HepG2 (cell line): ENCODE measurements around the gene ADSS1. TPM values are rescaled to one million over a fixed set of nuclear protein-coding genes. Genes with fewer than 3 reads are reported as not detected.

Experiments used
- FOXP1 ChIP-seq, 2 experiments: fragments of 450-650 bp in 1 of 2; IDR thresholded peaks; 2 replicates each; pipeline ENCODE4 v1.6.1; 2017 to 2018; ENCODE audit warnings: antibody characterized with exemption in 1 of 2
- GATAD1 ChIP-seq: IDR thresholded peaks from 2 replicates; pipeline ENCODE4 v1.6.1; 2016; ENCODE audit warnings: missing genetic modification reagents, missing compliant biosample characterization
- PLRG1 ChIP-seq: fragments of 450-650 bp; conservative IDR thresholded peaks from 2 replicates; pipeline ENCODE4 v1.6.1; 2016
- SETDB1 ChIP-seq: sonication (generic); formaldehyde crosslinking; IDR thresholded peaks from 2 replicates; pipeline ENCODE4 v1.5.1; 2020; ENCODE audit warnings: missing genetic modification reagents, mild to moderate bottlenecking, borderline replicate concordance
- ZFP82 ChIP-seq: sonication (generic); formaldehyde crosslinking; IDR thresholded peaks from 2 replicates; pipeline ENCODE4 v1.5.1; 2020; ENCODE audit warnings: mild to moderate bottlenecking, missing genetic modification reagents, borderline replicate concordance
- ZNF674 ChIP-seq: sonication (generic); formaldehyde crosslinking; IDR thresholded peaks from 2 replicates; pipeline ENCODE4 v1.5.0; 2020; ENCODE audit warnings: low read depth, mild to moderate bottlenecking, missing genetic modification reagents
- ZNF766 ChIP-seq: sonication (generic); formaldehyde crosslinking; IDR thresholded peaks from 2 replicates; pipeline ENCODE4 v1.5.0; 2020; ENCODE audit warnings: missing genetic modification reagents, borderline replicate concordance
- ZNF878 ChIP-seq: sonication (generic); formaldehyde crosslinking; IDR thresholded peaks from 2 replicates; pipeline ENCODE4 v1.8.1; 2023; ENCODE audit warnings: mild to moderate bottlenecking, missing genetic modification reagents, moderate library complexity
- polyA plus RNA-seq, 8 experiments: library from polyadenylated mRNA; depleted of rRNA in 3 of 8; stranded (reverse) in 7 of 8; unstranded in 1 of 8; fragments of >200 nt; fragmentation: Illumina TruSeq in 4 of 8; extraction: Trizol in 4 of 8; gene quantifications; 2 replicates each; pipeline versions ENCODE4 v1.2.1 to v1.2.3, GENCODE V29; 2011 to 2016; ENCODE audit warnings: low read depth in 4 of 8, missing spikeins in 1 of 8, mixed read lengths in 1 of 8; ENCODE audit not compliant: insufficient read depth in 1 of 8
- total RNA-seq, 5 experiments: library from RNA; depleted of rRNA; stranded (reverse); fragments of >200 nt; fragmentation: Illumina TruSeq; extraction: Trizol; gene quantifications; 2 replicates each; pipeline ENCODE4 v1.2.3, GENCODE V29; 2016; ENCODE audit warnings: low read depth in 1 of 5
- TF ChIP-seq, protein P1 (sequence below), 2 experiments: sonication (generic) in 1 of 2; formaldehyde crosslinking in 1 of 2; IDR thresholded peaks; 2 replicates each; pipeline versions ENCODE4 v1.4.0 to v1.6.1; 2016 to 2020; ENCODE audit warnings: borderline replicate concordance in 1 of 2, low read depth in 1 of 2, mild to moderate bottlenecking in 1 of 2, missing genetic modification reagents in 1 of 2
- TF ChIP-seq, protein P2 (sequence below), 2 experiments: sonication (generic) in 1 of 2; formaldehyde crosslinking in 1 of 2; IDR thresholded peaks; 2 replicates each; pipeline versions ENCODE4 v1.5.1 to v1.6.1; 2011 to 2020; ENCODE audit warnings: borderline replicate concordance in 1 of 2, low read depth in 1 of 2, low read length in 1 of 2, mild to moderate bottlenecking in 1 of 2, missing genetic modification reagents in 1 of 2, moderate library complexity in 1 of 2
- TF ChIP-seq, protein P3 (sequence below): sonication (generic); formaldehyde crosslinking; IDR thresholded peaks from 2 replicates; pipeline ENCODE4 v1.5.0; 2020; ENCODE audit warnings: mild to moderate bottlenecking, missing genetic modification reagents, borderline replicate concordance
- TF ChIP-seq, protein P4 (sequence below): sonication (generic); formaldehyde crosslinking; IDR thresholded peaks from 2 replicates; pipeline ENCODE4 v1.8.1; 2022; ENCODE audit warnings: low read depth, mild to moderate bottlenecking, missing genetic modification reagents

ADSS1 gene
- total and polyA plus RNA-seq, 2 of the 13 experiments (the other 11 are each of a cell fraction or from before 2014, with no cell fraction given): 1.0 to 36.7 TPM

DNA sequence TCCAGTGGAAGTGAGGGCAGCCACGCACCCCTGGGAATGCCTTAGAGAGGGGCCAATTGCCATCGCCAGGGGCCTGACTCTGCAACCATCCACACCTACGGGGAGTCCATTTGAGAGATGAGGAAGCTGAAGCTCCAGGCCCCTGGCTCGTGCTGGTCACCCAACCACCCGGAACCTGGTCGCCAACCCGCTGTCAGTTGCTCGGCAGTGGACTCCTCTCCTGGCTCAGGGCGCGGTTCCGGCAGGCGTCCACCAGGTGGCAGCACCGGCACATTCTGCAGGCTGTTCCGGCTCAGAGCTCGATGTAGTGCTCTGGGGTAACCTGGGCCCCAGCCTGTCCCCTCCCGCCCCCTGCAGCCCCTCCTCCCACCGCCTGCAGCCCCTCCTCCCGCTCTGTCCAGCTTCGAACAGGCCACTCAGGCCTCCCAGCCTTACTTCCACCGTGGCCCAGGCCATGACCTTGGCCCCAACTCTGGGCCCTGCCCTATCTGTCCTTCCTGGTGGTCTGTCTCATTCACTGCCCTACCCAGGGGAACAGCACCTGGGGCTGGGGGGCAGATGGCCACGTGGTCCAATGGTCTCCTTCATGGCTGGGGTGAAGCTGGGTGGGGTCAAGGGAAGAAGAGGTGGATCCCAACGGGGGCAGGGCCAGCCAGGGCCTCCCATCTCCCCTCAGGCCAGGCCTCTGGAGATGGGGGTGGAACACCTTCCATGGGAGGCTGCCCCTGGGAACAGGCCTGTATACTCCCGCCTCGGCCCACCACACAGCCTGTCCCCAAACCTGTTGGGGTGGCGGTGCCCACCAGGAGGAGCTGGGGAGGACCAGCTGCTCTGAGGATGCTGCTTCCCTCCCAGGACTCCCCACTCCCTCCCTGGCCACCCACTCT lies 44.7 kb downstream of the ADSS1 start (continued):
- TF ChIP-seq FOXP1 (IDR thresholded peaks at IDR 0.05) (no peak), FOXP1 (CRISPR knock-in tag; IDR thresholded peaks at IDR 0.05) (no peak), ZNF878 (no peak; the same call in 1 of the 2 replicates), GATAD1 (CRISPR knock-in tag) (peak; percentile 61; the same call in 1 of the 2 replicates), ZNF766 (peak; percentile 57; the same call in 1 of the 2 replicates), SETDB1 (no peak), ZFP82 (CRISPR knock-in tag) (peak; percentile 39; the same call in 1 of the 2 replicates), ZNF674 (CRISPR knock-in tag) (no peak), PLRG1 (no peak)
- TF ChIP-seq, protein P1, sequence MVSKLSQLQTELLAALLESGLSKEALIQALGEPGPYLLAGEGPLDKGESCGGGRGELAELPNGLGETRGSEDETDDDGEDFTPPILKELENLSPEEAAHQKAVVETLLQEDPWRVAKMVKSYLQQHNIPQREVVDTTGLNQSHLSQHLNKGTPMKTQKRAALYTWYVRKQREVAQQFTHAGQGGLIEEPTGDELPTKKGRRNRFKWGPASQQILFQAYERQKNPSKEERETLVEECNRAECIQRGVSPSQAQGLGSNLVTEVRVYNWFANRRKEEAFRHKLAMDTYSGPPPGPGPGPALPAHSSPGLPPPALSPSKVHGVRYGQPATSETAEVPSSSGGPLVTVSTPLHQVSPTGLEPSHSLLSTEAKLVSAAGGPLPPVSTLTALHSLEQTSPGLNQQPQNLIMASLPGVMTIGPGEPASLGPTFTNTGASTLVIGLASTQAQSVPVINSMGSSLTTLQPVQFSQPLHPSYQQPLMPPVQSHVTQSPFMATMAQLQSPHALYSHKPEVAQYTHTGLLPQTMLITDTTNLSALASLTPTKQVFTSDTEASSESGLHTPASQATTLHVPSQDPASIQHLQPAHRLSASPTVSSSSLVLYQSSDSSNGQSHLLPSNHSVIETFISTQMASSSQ (IDR thresholded peaks at IDR 0.05; ENCODE audit: low read depth): no peak
- TF ChIP-seq, protein P1 (CRISPR knock-in tag; IDR thresholded peaks at IDR 0.05; ENCODE audit: borderline replicate concordance): peak; percentile 54
- TF ChIP-seq, protein P2, sequence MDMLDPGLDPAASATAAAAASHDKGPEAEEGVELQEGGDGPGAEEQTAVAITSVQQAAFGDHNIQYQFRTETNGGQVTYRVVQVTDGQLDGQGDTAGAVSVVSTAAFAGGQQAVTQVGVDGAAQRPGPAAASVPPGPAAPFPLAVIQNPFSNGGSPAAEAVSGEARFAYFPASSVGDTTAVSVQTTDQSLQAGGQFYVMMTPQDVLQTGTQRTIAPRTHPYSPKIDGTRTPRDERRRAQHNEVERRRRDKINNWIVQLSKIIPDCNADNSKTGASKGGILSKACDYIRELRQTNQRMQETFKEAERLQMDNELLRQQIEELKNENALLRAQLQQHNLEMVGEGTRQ (IDR thresholded peaks at IDR 0.05; ENCODE audit: low read depth, low read length): no peak
- TF ChIP-seq, protein P2 (CRISPR knock-in tag; IDR thresholded peaks at IDR 0.05; ENCODE audit: borderline replicate concordance): peak; percentile 78
- TF ChIP-seq, protein P3, sequence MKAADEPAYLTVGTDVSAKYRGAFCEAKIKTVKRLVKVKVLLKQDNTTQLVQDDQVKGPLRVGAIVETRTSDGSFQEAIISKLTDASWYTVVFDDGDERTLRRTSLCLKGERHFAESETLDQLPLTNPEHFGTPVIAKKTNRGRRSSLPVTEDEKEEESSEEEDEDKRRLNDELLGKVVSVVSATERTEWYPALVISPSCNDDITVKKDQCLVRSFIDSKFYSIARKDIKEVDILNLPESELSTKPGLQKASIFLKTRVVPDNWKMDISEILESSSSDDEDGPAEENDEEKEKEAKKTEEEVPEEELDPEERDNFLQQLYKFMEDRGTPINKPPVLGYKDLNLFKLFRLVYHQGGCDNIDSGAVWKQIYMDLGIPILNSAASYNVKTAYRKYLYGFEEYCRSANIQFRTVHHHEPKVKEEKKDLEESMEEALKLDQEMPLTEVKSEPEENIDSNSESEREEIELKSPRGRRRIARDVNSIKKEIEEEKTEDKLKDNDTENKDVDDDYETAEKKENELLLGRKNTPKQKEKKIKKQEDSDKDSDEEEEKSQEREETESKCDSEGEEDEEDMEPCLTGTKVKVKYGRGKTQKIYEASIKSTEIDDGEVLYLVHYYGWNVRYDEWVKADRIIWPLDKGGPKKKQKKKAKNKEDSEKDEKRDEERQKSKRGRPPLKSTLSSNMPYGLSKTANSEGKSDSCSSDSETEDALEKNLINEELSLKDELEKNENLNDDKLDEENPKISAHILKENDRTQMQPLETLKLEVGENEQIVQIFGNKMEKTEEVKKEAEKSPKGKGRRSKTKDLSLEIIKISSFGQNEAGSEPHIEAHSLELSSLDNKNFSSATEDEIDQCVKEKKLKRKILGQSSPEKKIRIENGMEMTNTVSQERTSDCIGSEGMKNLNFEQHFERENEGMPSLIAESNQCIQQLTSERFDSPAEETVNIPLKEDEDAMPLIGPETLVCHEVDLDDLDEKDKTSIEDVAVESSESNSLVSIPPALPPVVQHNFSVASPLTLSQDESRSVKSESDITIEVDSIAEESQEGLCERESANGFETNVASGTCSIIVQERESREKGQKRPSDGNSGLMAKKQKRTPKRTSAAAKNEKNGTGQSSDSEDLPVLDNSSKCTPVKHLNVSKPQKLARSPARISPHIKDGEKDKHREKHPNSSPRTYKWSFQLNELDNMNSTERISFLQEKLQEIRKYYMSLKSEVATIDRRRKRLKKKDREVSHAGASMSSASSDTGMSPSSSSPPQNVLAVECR (CRISPR knock-in tag): peak; percentile 78
- TF ChIP-seq, protein P4, sequence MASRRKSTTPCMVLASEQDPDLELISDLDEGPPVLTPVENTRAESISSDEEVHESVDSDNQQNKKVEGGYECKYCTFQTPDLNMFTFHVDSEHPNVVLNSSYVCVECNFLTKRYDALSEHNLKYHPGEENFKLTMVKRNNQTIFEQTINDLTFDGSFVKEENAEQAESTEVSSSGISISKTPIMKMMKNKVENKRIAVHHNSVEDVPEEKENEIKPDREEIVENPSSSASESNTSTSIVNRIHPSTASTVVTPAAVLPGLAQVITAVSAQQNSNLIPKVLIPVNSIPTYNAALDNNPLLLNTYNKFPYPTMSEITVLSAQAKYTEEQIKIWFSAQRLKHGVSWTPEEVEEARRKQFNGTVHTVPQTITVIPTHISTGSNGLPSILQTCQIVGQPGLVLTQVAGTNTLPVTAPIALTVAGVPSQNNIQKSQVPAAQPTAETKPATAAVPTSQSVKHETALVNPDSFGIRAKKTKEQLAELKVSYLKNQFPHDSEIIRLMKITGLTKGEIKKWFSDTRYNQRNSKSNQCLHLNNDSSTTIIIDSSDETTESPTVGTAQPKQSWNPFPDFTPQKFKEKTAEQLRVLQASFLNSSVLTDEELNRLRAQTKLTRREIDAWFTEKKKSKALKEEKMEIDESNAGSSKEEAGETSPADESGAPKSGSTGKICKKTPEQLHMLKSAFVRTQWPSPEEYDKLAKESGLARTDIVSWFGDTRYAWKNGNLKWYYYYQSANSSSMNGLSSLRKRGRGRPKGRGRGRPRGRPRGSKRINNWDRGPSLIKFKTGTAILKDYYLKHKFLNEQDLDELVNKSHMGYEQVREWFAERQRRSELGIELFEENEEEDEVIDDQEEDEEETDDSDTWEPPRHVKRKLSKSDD (CRISPR knock-in tag): no peak
